H1 (cell line): ENCODE measurements around the gene UGGT2. TPM values are rescaled to one million over a fixed set of nuclear protein-coding genes. Genes with fewer than 3 reads are reported as not detected.

Experiments
- CTCF ChIA-PET: fragments of 300-600 bp; sonication (Branson Sonifier 250); formaldehyde crosslinking; loops from one replicate; lab custom pipeline; 2021; ENCODE audit not compliant: partially characterized antibody; lab: Charles Lee
- POLR2A ChIA-PET: fragments of 300-600 bp; sonication (Branson Sonifier 250); formaldehyde crosslinking; loops from one replicate; lab custom pipeline; 2021; ENCODE audit warnings: inconsistent platforms; ENCODE audit not compliant: partially characterized antibody; lab: Charles Lee
- DNase-seq, 2 experiments: peaks; one replicate each; pipeline versions ENCODE4 v3.0.0 to v3.0.0-alpha.2; 2010 to 2022; ENCODE audit warnings: low spot score in 2 of 2, low read depth in 1 of 2, mixed read lengths in 1 of 2
- FAIRE-seq: peaks from 2 replicates; lab custom pipeline; 2011; peaks lifted over from hg19 to GRCh38; lab: Jason Lieb, UNC
- H2AFZ ChIP-seq: 2 replicates; pipeline ENCODE4 v1.8.1; 2012; ENCODE audit warnings: low read length, inconsistent platforms
- H2AK5ac ChIP-seq: 2 replicates; pipeline ENCODE4 v1.6.1; 2013; ENCODE audit warnings: low read depth, low read length
- H2BK120ac ChIP-seq: replicated peaks from 2 replicates; pipeline ENCODE3; 2013; ENCODE audit warnings: low read depth, low read length, inconsistent platforms
- H2BK12ac ChIP-seq: 2 replicates; pipeline ENCODE4 v1.6.1; 2013; ENCODE audit warnings: low read depth, low read length
- H2BK15ac ChIP-seq: 2 replicates; pipeline ENCODE4 v1.6.1; 2013; ENCODE audit warnings: low read length
- H2BK20ac ChIP-seq: 2 replicates; pipeline ENCODE4 v1.6.1; 2013; ENCODE audit warnings: low read length
- H2BK5ac ChIP-seq: 2 replicates; pipeline ENCODE4 v1.6.1; 2013; ENCODE audit warnings: low read depth, low read length
- H3K14ac ChIP-seq: 2 replicates; pipeline ENCODE4 v1.6.1; 2013; ENCODE audit warnings: inconsistent platforms; ENCODE audit not compliant: insufficient read length
- H3K18ac ChIP-seq: 2 replicates; pipeline ENCODE4 v1.6.1; 2013; ENCODE audit warnings: low read length; ENCODE audit errors: extremely low read depth
- H3K23ac ChIP-seq: 2 replicates; pipeline ENCODE4 v1.6.1; 2013; ENCODE audit warnings: inconsistent platforms; ENCODE audit not compliant: insufficient read length
- H3K23me2 ChIP-seq: 2 replicates; pipeline ENCODE4 v1.6.1; 2013; ENCODE audit warnings: low read depth, low read length
- H3K27ac ChIP-seq: 2 replicates; pipeline ENCODE4 v1.6.1; 2011; ENCODE audit warnings: low read depth, low read length, inconsistent platforms
- H3K27me3 ChIP-seq, 4 experiments: replicated peaks in 1 of 4; 1 replicate in 1 of 4; 2 replicates in 3 of 4; pipeline versions ENCODE4 v1.6.1 to v1.8.1; 2011 to 2013; ENCODE audit warnings: low read length in 3 of 4, mild to moderate bottlenecking in 3 of 4, inconsistent platforms in 2 of 4, mixed read lengths in 2 of 4, moderate library complexity in 1 of 4; ENCODE audit not compliant: control insufficient read depth in 3 of 4, insufficient read depth in 3 of 4; ENCODE audit errors: extremely low read depth in 1 of 4
- H3K36me3 ChIP-seq, 4 experiments: 2 replicates each; pipeline versions ENCODE4 v1.6.1 to v1.8.1; 2011 to 2013; ENCODE audit warnings: mild to moderate bottlenecking in 4 of 4, low read length in 3 of 4, moderate library complexity in 2 of 4, control low read depth in 1 of 4, inconsistent platforms in 1 of 4; ENCODE audit not compliant: insufficient read depth in 4 of 4, control insufficient read depth in 2 of 4
- H3K4ac ChIP-seq: replicated peaks from 2 replicates; pipeline ENCODE3; 2013; ENCODE audit warnings: low read length, low read depth, mixed read lengths, inconsistent platforms; ENCODE audit not compliant: insufficient read length
- H3K4me1 ChIP-seq, 4 experiments: replicated peaks in 1 of 4; 1 replicate in 1 of 4; 2 replicates in 3 of 4; pipeline versions ENCODE4 v1.6.1 to v1.8.1; 2011 to 2013; ENCODE audit warnings: low read length in 3 of 4, inconsistent platforms in 2 of 4, mixed read lengths in 1 of 4; ENCODE audit not compliant: insufficient read depth in 4 of 4, control insufficient read depth in 3 of 4
- H3K4me2 ChIP-seq, 2 experiments: 2 replicates each; pipeline versions ENCODE4 v1.6.1 to v1.8.1; 2011 to 2013; ENCODE audit warnings: low read depth in 2 of 2, low read length in 2 of 2, control low read depth in 1 of 2, inconsistent platforms in 1 of 2, mild to moderate bottlenecking in 1 of 2; ENCODE audit not compliant: insufficient read depth in 1 of 2
- H3K4me3 ChIP-seq, 4 experiments: fragments of 200-600, 300-600 bp in 1 of 4; sonication (generic), shearing (Covaris generic), sonication (Bioruptor Twin) in 1 of 4; 2 replicates each; pipeline versions ENCODE4 v1.5.1 to v1.8.1; 2011 to 2016; ENCODE audit warnings: low read length in 4 of 4, low read depth in 3 of 4, control low read depth in 2 of 4, inconsistent platforms in 2 of 4, mild to moderate bottlenecking in 2 of 4, mixed read lengths in 1 of 4, moderate library complexity in 1 of 4; ENCODE audit not compliant: insufficient read depth in 2 of 4; ENCODE audit errors: extremely low read depth in 1 of 4
- H3K56ac ChIP-seq: replicated peaks from 2 replicates; pipeline ENCODE3; 2013; ENCODE audit warnings: low read depth, mild to moderate bottlenecking, mixed read lengths, low read length, inconsistent platforms; ENCODE audit not compliant: insufficient read length
- H3K79me1 ChIP-seq: 2 replicates; pipeline ENCODE4 v1.6.1; 2013; ENCODE audit warnings: low read depth, low read length, control low read depth
- H3K79me2 ChIP-seq, 2 experiments: 2 replicates each; pipeline versions ENCODE4 v1.6.1 to v1.8.1; 2012 to 2013; ENCODE audit warnings: low read length in 2 of 2, mild to moderate bottlenecking in 2 of 2, inconsistent platforms in 1 of 2; ENCODE audit not compliant: insufficient read depth in 2 of 2, control insufficient read depth in 1 of 2
- H3K9ac ChIP-seq, 4 experiments: replicated peaks in 1 of 4; 1 replicate in 1 of 4; 2 replicates in 3 of 4; pipeline versions ENCODE4 v1.6.1 to v1.8.1; 2011 to 2013; ENCODE audit warnings: low read depth in 3 of 4, low read length in 3 of 4, control low read depth in 2 of 4, mild to moderate bottlenecking in 2 of 4, moderate library complexity in 2 of 4, inconsistent platforms in 1 of 4; ENCODE audit errors: extremely low read depth in 1 of 4
- H3K9me3 ChIP-seq, 2 experiments: 2 replicates each; pipeline versions ENCODE4 v1.6.1 to v1.8.1; 2012 to 2013; ENCODE audit warnings: mild to moderate bottlenecking in 2 of 2, moderate library complexity in 2 of 2, control low read depth in 1 of 2, inconsistent platforms in 1 of 2, low read depth in 1 of 2, low read length in 1 of 2, mixed read lengths in 1 of 2; ENCODE audit not compliant: insufficient read depth in 2 of 2
- H4K20me1 ChIP-seq, 2 experiments: replicated peaks in 1 of 2; 2 replicates each; pipeline versions ENCODE3 to v1.8.1; 2011 to 2013; ENCODE audit warnings: inconsistent platforms in 2 of 2, low read length in 2 of 2, mild to moderate bottlenecking in 1 of 2; ENCODE audit not compliant: insufficient read depth in 2 of 2, control insufficient read depth in 1 of 2
- H4K5ac ChIP-seq: 2 replicates; pipeline ENCODE4 v1.6.1; 2013; ENCODE audit warnings: low read length, low read depth, mixed read lengths, inconsistent platforms; ENCODE audit not compliant: insufficient read length
- H4K8ac ChIP-seq: 2 replicates; pipeline ENCODE4 v1.8.0; 2013; ENCODE audit warnings: mild to moderate bottlenecking, moderate library complexity, low read length, inconsistent platforms; ENCODE audit not compliant: insufficient read depth; ENCODE audit errors: extremely low read depth
- H4K91ac ChIP-seq: replicated peaks from 2 replicates; pipeline ENCODE3; 2013; ENCODE audit warnings: low read length, mixed read lengths, inconsistent platforms; ENCODE audit not compliant: insufficient read length
- GTF2F1 ChIP-seq: IDR thresholded peaks from 2 replicates; pipeline ENCODE4 v1.6.1; 2012; ENCODE audit warnings: low read depth, low read length, improper control_type of control experiment, borderline replicate concordance
- JUN ChIP-seq: IDR thresholded peaks from 2 replicates; pipeline ENCODE4 v1.6.1; 2011; ENCODE audit warnings: low read depth, mild to moderate bottlenecking, improper control_type of control experiment, low read length
- PHF8 ChIP-seq: fragments of 200-600 bp; sonication (generic); conservative IDR thresholded peaks from 2 replicates; pipeline ENCODE4 v1.7.1; 2012; ENCODE audit warnings: low read depth, mild to moderate bottlenecking, inconsistent platforms, low read length, moderate library complexity
- SAP30 ChIP-seq: fragments of 300-600 bp; sonication (generic); IDR thresholded peaks from 2 replicates; pipeline ENCODE4 v1.7.1; 2012; ENCODE audit warnings: low read length, moderate library complexity, mild to moderate bottlenecking, inconsistent platforms; ENCODE audit not compliant: insufficient read depth, insufficient replicate concordance
- SIN3A ChIP-seq, 2 experiments: IDR thresholded peaks in 1 of 2; conservative IDR thresholded peaks in 1 of 2; 2 replicates each; pipeline ENCODE4 v1.6.1; 2011 to 2012; ENCODE audit warnings: low read length in 2 of 2, improper control_type of control experiment in 1 of 2, low read depth in 1 of 2, mild to moderate bottlenecking in 1 of 2
- SIRT6 ChIP-seq: IDR thresholded peaks from one replicate; pipeline ENCODE4 v1.7.1; 2012; ENCODE audit warnings: low read length, inconsistent platforms
- SIX5 ChIP-seq: IDR thresholded peaks from 2 replicates; pipeline ENCODE4 v1.6.1; 2011; ENCODE audit warnings: mild to moderate bottlenecking, low read depth, low read length
- TBP ChIP-seq: IDR thresholded peaks from 2 replicates; pipeline ENCODE4 v1.6.1; 2011; ENCODE audit warnings: low read depth, low read length, improper control_type of control experiment
- TCF12 ChIP-seq: IDR thresholded peaks from 2 replicates; pipeline ENCODE4 v1.6.1; 2011; ENCODE audit warnings: low read depth, mild to moderate bottlenecking, low read length
- USF2 ChIP-seq: IDR thresholded peaks from 2 replicates; pipeline ENCODE4 v1.6.1; 2011; ENCODE audit warnings: low read length, improper control_type of control experiment
- WGBS, 2 experiments: shearing (Covaris generic) in 1 of 2; methylation state at CpG; one replicate each; pipeline versions ENCODE4 v1.1.6 to v1.1.7; 2013 to 2015; ENCODE audit warnings: low lambda C conversion rate in 2 of 2, mixed read lengths in 2 of 2, inconsistent platforms in 1 of 2, low coverage in 1 of 2, missing lambda C conversion rate in 1 of 2; ENCODE audit not compliant: insufficient replicate concordance in 2 of 2, insufficient coverage in 1 of 2, insufficient read length in 1 of 2; ENCODE audit errors: extremely low coverage in 1 of 2, missing lambda C conversion rate in 1 of 2; 5-methylcytosine and 5-hydroxymethylcytosine counted together
- polyA plus RNA-seq, 7 experiments: library from polyadenylated mRNA; depleted of rRNA in 3 of 7; stranded (reverse) in 5 of 7; unstranded in 2 of 7; fragments of >200 nt in 5 of 7; fragments of 200-250 nt in 2 of 7; gene quantifications; 1 replicate in 5 of 7; 2 replicates in 1 of 7; 4 replicates in 1 of 7; pipeline versions ENCODE4 v1.2.1 to v1.2.3, GENCODE V29; 2011 to 2013; ENCODE audit warnings: missing spikeins in 2 of 7, mixed read lengths in 2 of 7
- total RNA-seq: library from RNA; stranded (reverse); fragmentation: NEBNext Ultra II Directional; extraction: Animal tissue kit (Norgen Biotek cat#: 25700); gene quantifications from 2 replicates; pipeline ENCODE4 v1.2.1, GENCODE V29; 2021
- TF ChIP-seq, protein P1 (sequence below): IDR thresholded peaks from 2 replicates; pipeline ENCODE4 v1.6.1; 2012; ENCODE audit warnings: low read length, inconsistent platforms

The UGGT2 gene
- total and polyA plus RNA-seq, 2 of the 8 experiments (the other 6 are each of a cell fraction or from before 2014, with no cell fraction given): 5.9 to 25.1 TPM

DNA sequence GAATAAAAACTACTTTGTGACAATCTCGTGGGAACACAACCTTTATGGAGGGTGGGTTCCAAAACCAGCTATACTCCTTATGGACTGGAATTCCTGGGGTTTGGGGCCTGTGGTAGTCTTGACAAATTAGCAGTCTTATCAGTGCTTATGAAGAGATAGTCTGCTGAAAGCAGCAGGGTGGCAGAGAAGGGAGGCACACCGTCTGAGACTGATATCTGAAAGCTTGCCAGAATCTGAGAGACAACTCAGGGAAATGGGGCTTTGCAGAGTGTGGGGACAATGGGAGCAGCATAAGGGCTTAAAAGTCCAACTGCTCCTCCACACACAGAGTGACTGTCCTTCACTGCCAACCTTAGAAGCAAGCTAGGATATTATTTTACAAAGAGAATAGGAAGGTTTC is 95.9 kb downstream of the UGGT2 start:
- Histone ChIP-seq H3K56ac (no peak overlapping the region), H2AFZ (no peak overlapping the region), H2BK20ac (no peak overlapping the region), H3K14ac (no peak overlapping the region), H2BK120ac (no peak overlapping the region), H3K79me1 (no peaks in the 10 kb centered on the region), H3K4ac (no peak overlapping the region), H3K4me2 (no peak overlapping the region), H2BK12ac (no peak overlapping the region), H3K9me3 (peaks cover 4 to 22% of the 10 kb centered on the region in 2 experiments; a peak in 3 of 4 replicates), H3K9ac (no peak overlapping the region), H4K91ac (no peak overlapping the region), H3K23ac (no peak overlapping the region), H4K5ac (no peak overlapping the region), H3K27ac (no peak overlapping the region), H4K20me1 (no peaks in the 10 kb centered on the region), H3K4me1 (peaks cover 0 to 7% (median 2%) of the 10 kb centered on the region in 4 experiments; a peak in 2 of 7 replicates), H4K8ac (no peak overlapping the region), H2AK5ac (no peak overlapping the region), H3K4me3 (no peak overlapping the region), H3K79me2 (no peaks in the 10 kb centered on the region), H2BK5ac (no peak overlapping the region), H3K36me3 (peaks cover 0 to 20% (median 2%) of the 10 kb centered on the region in 4 experiments; a peak in 4 of 8 replicates), H2BK15ac (no peak overlapping the region), H3K27me3 (no peaks in the 10 kb centered on the region), H3K18ac (no peak overlapping the region; the same call in 1 of the 2 replicates), H3K23me2 (no peaks in the 10 kb centered on the region)
- ChIA-PET CTCF (interaction anchor here (1.1 kb wide), 1 partner anchor 63 kb away, joined by 3 read pairs; no protein-coding TSS in a partner anchor), POLR2A (interaction anchor here (0.8 kb wide), 1 partner anchor 17 kb away, joined by 3 read pairs; no protein-coding TSS in a partner anchor)
- WGBS, 2 experiments: 80% methylated on average over 2 of the region's 2 CpGs; no CpG with 5 or more reads in 1 of the 2 experiments
- FAIRE-seq: no peak
- no peak for DNase-seq
- TF ChIP-seq SIN3A (conservative IDR thresholded peaks at IDR 0.05 in 1 of 2, IDR thresholded peaks at IDR 0.05 in 1 of 2; ENCODE audit: low read depth in 1 of 2, low read length in 2 of 2) (no peak), USF2 (no peak), SIX5 (no peak), SAP30 (no peak), TBP (no peak), JUN (no peak), SIRT6 (no peak), GTF2F1 (no peak), PHF8 (no peak), TCF12 (no peak)
- TF ChIP-seq, protein P1, sequence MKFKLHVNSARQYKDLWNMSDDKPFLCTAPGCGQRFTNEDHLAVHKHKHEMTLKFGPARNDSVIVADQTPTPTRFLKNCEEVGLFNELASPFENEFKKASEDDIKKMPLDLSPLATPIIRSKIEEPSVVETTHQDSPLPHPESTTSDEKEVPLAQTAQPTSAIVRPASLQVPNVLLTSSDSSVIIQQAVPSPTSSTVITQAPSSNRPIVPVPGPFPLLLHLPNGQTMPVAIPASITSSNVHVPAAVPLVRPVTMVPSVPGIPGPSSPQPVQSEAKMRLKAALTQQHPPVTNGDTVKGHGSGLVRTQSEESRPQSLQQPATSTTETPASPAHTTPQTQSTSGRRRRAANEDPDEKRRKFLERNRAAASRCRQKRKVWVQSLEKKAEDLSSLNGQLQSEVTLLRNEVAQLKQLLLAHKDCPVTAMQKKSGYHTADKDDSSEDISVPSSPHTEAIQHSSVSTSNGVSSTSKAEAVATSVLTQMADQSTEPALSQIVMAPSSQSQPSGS: no peak
